Suprapubic skin (tissue), 4 donors: ENCODE data around the gene SS18L1. TPM values are rescaled to one million over a fixed set of nuclear protein-coding genes. Genes with fewer than 3 reads are reported as not detected.

Experiments
- DNase-seq, 2 donors: peaks; one replicate each; pipeline ENCODE4 v3.0.0-alpha.2; 2019; ENCODE audit warnings: low spot score in 2 of 2
- H3K27ac ChIP-seq: fragments of 200-600 bp; sonication (generic); one replicate; pipeline ENCODE4 v1.5.1; 2019
- H3K27me3 ChIP-seq: fragments of 200-600 bp; sonication (generic); one replicate; pipeline ENCODE4 v1.5.1; 2019
- H3K36me3 ChIP-seq: fragments of 200-600 bp; sonication (generic); one replicate; pipeline ENCODE4 v1.5.1; 2019
- H3K4me1 ChIP-seq: fragments of 200-600 bp; sonication (generic); one replicate; pipeline ENCODE4 v1.5.1; 2019
- H3K4me3 ChIP-seq: fragments of 200-600 bp; sonication (generic); one replicate; pipeline ENCODE4 v1.5.1; 2019; ENCODE audit warnings: mild to moderate bottlenecking
- H3K9me3 ChIP-seq: fragments of 200-600 bp; sonication (generic); one replicate; pipeline ENCODE4 v1.5.1; 2019
- CTCF ChIP-seq, 2 donors: fragments of 200-600 bp in 1 of 2; fragments of 450-650 bp in 1 of 2; sonication (generic) in 1 of 2; IDR thresholded peaks; one replicate each; pipeline ENCODE4 v1.5.1; 2016 to 2019; ENCODE audit warnings: antibody characterized with exemption in 2 of 2, mild to moderate bottlenecking in 1 of 2, moderate library complexity in 1 of 2
- EP300 ChIP-seq: sonication (generic); formaldehyde crosslinking; IDR thresholded peaks from one replicate; pipeline ENCODE4 v1.6.1; 2017; ENCODE audit warnings: antibody characterized with exemption
- POLR2A ChIP-seq, 2 donors: fragments of 450-650 bp; IDR thresholded peaks; one replicate each; pipeline ENCODE4 v1.6.1; 2017; ENCODE audit warnings: antibody characterized with exemption in 2 of 2, mild to moderate bottlenecking in 2 of 2, moderate library complexity in 2 of 2
- POLR2AphosphoS5 ChIP-seq, 3 donors: sonication (generic); formaldehyde crosslinking; IDR thresholded peaks; one replicate each; pipeline ENCODE4 v1.6.1; 2017; ENCODE audit warnings: antibody characterized with exemption in 3 of 3
- WGBS: methylation state at CpG from one replicate; pipeline ENCODE4 v1.1.5; 2018; 5-methylcytosine and 5-hydroxymethylcytosine counted together
- total RNA-seq, 4 donors: library from RNA; depleted of rRNA; stranded (reverse); fragments of >200 nt; gene quantifications; one replicate each; pipeline ENCODE4 v1.1.0, GENCODE V29; 2016

The SS18L1 gene
- total RNA-seq, 4 donors from 2014 or later, result 23.3 to 81.1 (median 26.9) TPM

GRCh38 chr20:62230696-62231095, 87.1 kb downstream of the SS18L1 start:
- Histone ChIP-seq H3K4me1 (peaks cover 48% of the 10 kb centered on the region), H3K9me3 (no peaks in the 10 kb centered on the region), H3K4me3 (no peak overlapping the region), H3K27me3 (peaks cover 29% of the 10 kb centered on the region), H3K36me3 (no peaks in the 10 kb centered on the region), H3K27ac (no peak overlapping the region)
- DNase-seq, result no peak
- TF ChIP-seq CTCF (IDR thresholded peaks at IDR 0.05) (no peak), EP300 (no peak), POLR2AphosphoS5 (IDR thresholded peaks at IDR 0.05) (no peak), POLR2A (IDR thresholded peaks at IDR 0.05) (no peak)
- WGBS, result 88% methylated on average over 10 of the region's 10 CpGs

- Histone ChIP-seq H3K27ac (no peak overlapping the region), H3K36me3 (no peaks in the 10 kb centered on the region), H3K4me3 (no peak overlapping the region), H3K4me1 (peaks cover 48% of the 10 kb centered on the region), H3K9me3 (no peaks in the 10 kb centered on the region), H3K27me3 (peaks cover 23% of the 10 kb centered on the region)
- WGBS, result 71% methylated on average over 3 of the region's 6 CpGs
- TF ChIP-seq EP300, result no peak
- no peak for TF ChIP-seq POLR2AphosphoS5 (IDR thresholded peaks at IDR 0.05)
- TF ChIP-seq POLR2A (IDR thresholded peaks at IDR 0.05), result no peak
- no peak for TF ChIP-seq CTCF (IDR thresholded peaks at IDR 0.05)
- DNase-seq, result no peak
These were observed 87.7 kb downstream of the SS18L1 start for GRCh38 chr20:62231292-62231691.

Other genes starting within 250 kb of the SS18L1 start
- gene TAF4, start 77.9 kb upstream of the SS18L1 start, total RNA-seq, result 10 to 100 TPM; 18.0 to 31.8 (median 25.8) TPM
- 10 to 100 TPM; 32.4 to 45.7 (median 37.0) TPM for gene LSM14B, start 21.3 kb upstream of the SS18L1 start, total RNA-seq
- gene PSMA7, start 375 bp upstream of the SS18L1 start, total RNA-seq, result 100 to 1,000 TPM; 163 to 226 (median 208) TPM
- gene MTG2, start 39.3 kb downstream of the SS18L1 start, total RNA-seq, result 10 to 100 TPM; 19.1 to 43.0 (median 30.3) TPM
- gene HRH3, start 76.5 kb downstream of the SS18L1 start, total RNA-seq, result not detected
- gene OSBPL2, start 94.8 kb downstream of the SS18L1 start, total RNA-seq, result 100 to 1,000 TPM in 1 of 4 donors, 10 to 100 TPM in 3; 78.1 to 132 (median 84.0) TPM
- gene ADRM1, start 159.2 kb downstream of the SS18L1 start, total RNA-seq, result 100 to 1,000 TPM in 3 of 4 donors, 10 to 100 TPM in 1; 84.7 to 155 (median 146) TPM
- 100 to 1,000 TPM; 200 to 623 (median 316) TPM for gene LAMA5, start 223.5 kb downstream of the SS18L1 start, total RNA-seq
- gene RPS21, start 243.3 kb downstream of the SS18L1 start, total RNA-seq, result 1,000 to 10,000 TPM; 1,604 to 3,217 (median 2,363) TPM